ENCODE data around the gene KLHL11. TPM values are rescaled to one million over a fixed set of nuclear protein-coding genes. Genes with fewer than 3 reads are reported as not detected.

KLHL11 gene
- total RNA-seq, 2 donors from 2014 or later, result 24.2 to 45.0 TPM

GRCh38 chr17:41895617-41896016, 30.4 kb upstream of the KLHL11 start:
- DNase-seq (ENCODE audit: low spot score), result no peak
- Histone ChIP-seq H3K36me3 (peaks cover 3 to 33% of the 10 kb centered on the region in 2 donors), H3K4me3 (no peak overlapping the region), H3K9me3 (no peaks in the 10 kb centered on the region), H3K27ac (no peak overlapping the region), H3K27me3 (replicated peaks; ENCODE audit: insufficient read depth) (no peaks in the 10 kb centered on the region), H3K4me1 (replicated peaks) (peaks cover 2% of the 10 kb centered on the region)
- intact Hi-C loops (cut with DNase I), result no loop called here
- 44% methylated on average over 5 of the region's 5 CpGs for WGBS
- no peak for TF ChIP-seq POLR2AphosphoS5 (IDR thresholded peaks at IDR 0.05)

GRCh38 chr17:41894791-41895331, 29.6 kb upstream of the KLHL11 start:
- Histone ChIP-seq H3K27ac (no peak overlapping the region), H3K4me1 (replicated peaks) (peaks cover 2% of the 10 kb centered on the region), H3K27me3 (replicated peaks; ENCODE audit: insufficient read depth) (no peaks in the 10 kb centered on the region), H3K9me3 (no peaks in the 10 kb centered on the region), H3K36me3 (peaks cover 3 to 33% of the 10 kb centered on the region in 2 donors), H3K4me3 (no peak overlapping the region)
- intact Hi-C loops (cut with DNase I), result no loop called here
- TF ChIP-seq POLR2A (IDR thresholded peaks at IDR 0.05) (no peak), POLR2AphosphoS5 (IDR thresholded peaks at IDR 0.05) (no peak), CTCF (IDR thresholded peaks at IDR 0.05) (no peak)
- DNase-seq (ENCODE audit: low spot score), result no peak
- WGBS, result 48% methylated on average over 7 of the region's 7 CpGs

- Histone ChIP-seq H3K27ac (no peak overlapping the region), H3K4me1 (replicated peaks) (peaks cover 2% of the 10 kb centered on the region), H3K4me3 (no peak overlapping the region), H3K36me3 (peaks cover 3 to 33% of the 10 kb centered on the region in 2 donors), H3K27me3 (replicated peaks; ENCODE audit: insufficient read depth) (no peaks in the 10 kb centered on the region), H3K9me3 (no peaks in the 10 kb centered on the region)
- DNase-seq (ENCODE audit: low spot score), result no peak
- intact Hi-C loops (cut with DNase I), result no loop called here
- TF ChIP-seq CTCF (IDR thresholded peaks at IDR 0.05), result no peak
- TF ChIP-seq POLR2AphosphoS5 (IDR thresholded peaks at IDR 0.05), result no peak
- no peak for TF ChIP-seq POLR2A (IDR thresholded peaks at IDR 0.05)
- 89% methylated on average over 3 of the region's 3 CpGs for WGBS
These were observed 28.2 kb upstream of the KLHL11 start for GRCh38 chr17:41893384-41893783.

GRCh38 chr17:41892021-41892376, 26.8 kb upstream of the KLHL11 start:
- TF ChIP-seq CTCF (IDR thresholded peaks at IDR 0.05), result no peak
- TF ChIP-seq POLR2AphosphoS5 (IDR thresholded peaks at IDR 0.05), result no peak
- no peaks in the 10 kb centered on the region for H3K27me3 ChIP-seq (replicated peaks; ENCODE audit: insufficient read depth)
- intact Hi-C loops (cut with DNase I), result no loop called here
- H3K36me3 ChIP-seq, result peaks cover 0 to 29% of the 10 kb centered on the region in 2 donors
- no peak overlapping the region for H3K27ac ChIP-seq
- no peak overlapping the region for H3K4me3 ChIP-seq
- whole genome bisulfite sequencing, result 94% methylated on average over 4 of the region's 4 CpGs
- DNase-seq (ENCODE audit: low spot score), result no peak
- H3K9me3 ChIP-seq, result no peaks in the 10 kb centered on the region
- peaks cover 2% of the 10 kb centered on the region for H3K4me1 ChIP-seq (replicated peaks)

- no peak for DNase-seq (ENCODE audit: low spot score)
- TF ChIP-seq POLR2AphosphoS5 (IDR thresholded peaks at IDR 0.05), result no peak
- TF ChIP-seq CTCF (IDR thresholded peaks at IDR 0.05), result no peak
- TF ChIP-seq POLR2A (IDR thresholded peaks at IDR 0.05), result no peak
- no peaks in the 10 kb centered on the region for H3K9me3 ChIP-seq
- WGBS, result 94% methylated on average over 7 of the region's 7 CpGs
- intact Hi-C loops (cut with DNase I), result no loop called here
- no peaks in the 10 kb centered on the region for H3K27me3 ChIP-seq (replicated peaks; ENCODE audit: insufficient read depth)
- no peak overlapping the region for H3K27ac ChIP-seq
- peaks cover 4 to 27% of the 10 kb centered on the region in 2 donors for H3K36me3 ChIP-seq
- peaks cover 2% of the 10 kb centered on the region for H3K4me1 ChIP-seq (replicated peaks)
- H3K4me3 ChIP-seq, result no peak overlapping the region
These were observed 26.2 kb upstream of the KLHL11 start for GRCh38 chr17:41891135-41892020.
